Nephron progenitor cell (in vitro differentiated cells): Measurements from ENCODE around the gene CNTNAP5.

Experiments
- DNase-seq: peaks from one replicate; pipeline ENCODE4 v3.0.0; 2021
- H3K27ac Mint-ChIP-seq: 2 replicates; pipeline ENCODE4 v1.8.0; 2021; ENCODE audit warnings: mild to moderate bottlenecking, moderate library complexity, mixed read lengths
- H3K27me3 Mint-ChIP-seq: 2 replicates; pipeline ENCODE4 v1.8.0; 2021; ENCODE audit warnings: mild to moderate bottlenecking, low read depth, mixed read lengths; ENCODE audit not compliant: poor library complexity
- H3K36me3 Mint-ChIP-seq: 2 replicates; pipeline ENCODE4 v1.8.0; 2021; ENCODE audit warnings: low read depth, mixed read lengths
- H3K4me1 Mint-ChIP-seq: 2 replicates; pipeline ENCODE4 v1.8.0; 2021; ENCODE audit warnings: mixed read lengths
- H3K4me3 Mint-ChIP-seq: 2 replicates; pipeline ENCODE4 v1.8.0; 2021; ENCODE audit warnings: mild to moderate bottlenecking, moderate library complexity, mixed read lengths
- H3K9me3 Mint-ChIP-seq: 2 replicates; pipeline ENCODE4 v1.8.0; 2021; ENCODE audit warnings: mild to moderate bottlenecking, moderate library complexity, mixed read lengths
- TF ChIP-seq, protein P1 (sequence below): fragments of 200-600 bp; sonication (generic); IDR thresholded peaks from 2 replicates; pipeline ENCODE4 v1.5.0; 2021; ENCODE audit warnings: antibody characterized with exemption

CNTNAP5 gene

DNA sequence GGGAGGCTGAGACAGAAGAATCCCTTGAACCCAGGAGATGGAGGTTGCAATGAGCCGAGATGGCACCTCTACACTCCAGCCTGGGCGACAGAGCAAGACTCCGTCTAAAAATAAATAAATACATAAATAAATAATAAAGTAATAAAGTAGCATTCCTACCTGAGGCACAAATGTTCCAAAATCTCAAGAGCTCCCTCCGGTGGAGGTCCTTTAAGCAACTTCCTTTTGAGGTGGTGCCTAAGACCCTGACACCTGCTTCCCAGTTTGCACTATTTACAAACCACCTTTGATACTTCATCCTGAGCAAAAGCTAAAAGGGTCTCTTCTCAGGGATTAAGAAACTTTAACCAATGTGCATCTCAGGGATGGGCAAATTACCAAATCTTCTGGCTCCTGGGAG is 505.1 kb downstream of the CNTNAP5 start:
- H3K9me3 Mint-ChIP-seq = no peaks in the 10 kb centered on the region
- no peak overlapping the region for H3K27ac Mint-ChIP-seq
- H3K4me3 Mint-ChIP-seq = no peak overlapping the region
- H3K27me3 Mint-ChIP-seq = no peaks in the 10 kb centered on the region
- no peak for DNase-seq
- H3K4me1 Mint-ChIP-seq = peaks cover 5% of the 10 kb centered on the region
- H3K36me3 Mint-ChIP-seq = no peaks in the 10 kb centered on the region
- TF ChIP-seq, protein P1, sequence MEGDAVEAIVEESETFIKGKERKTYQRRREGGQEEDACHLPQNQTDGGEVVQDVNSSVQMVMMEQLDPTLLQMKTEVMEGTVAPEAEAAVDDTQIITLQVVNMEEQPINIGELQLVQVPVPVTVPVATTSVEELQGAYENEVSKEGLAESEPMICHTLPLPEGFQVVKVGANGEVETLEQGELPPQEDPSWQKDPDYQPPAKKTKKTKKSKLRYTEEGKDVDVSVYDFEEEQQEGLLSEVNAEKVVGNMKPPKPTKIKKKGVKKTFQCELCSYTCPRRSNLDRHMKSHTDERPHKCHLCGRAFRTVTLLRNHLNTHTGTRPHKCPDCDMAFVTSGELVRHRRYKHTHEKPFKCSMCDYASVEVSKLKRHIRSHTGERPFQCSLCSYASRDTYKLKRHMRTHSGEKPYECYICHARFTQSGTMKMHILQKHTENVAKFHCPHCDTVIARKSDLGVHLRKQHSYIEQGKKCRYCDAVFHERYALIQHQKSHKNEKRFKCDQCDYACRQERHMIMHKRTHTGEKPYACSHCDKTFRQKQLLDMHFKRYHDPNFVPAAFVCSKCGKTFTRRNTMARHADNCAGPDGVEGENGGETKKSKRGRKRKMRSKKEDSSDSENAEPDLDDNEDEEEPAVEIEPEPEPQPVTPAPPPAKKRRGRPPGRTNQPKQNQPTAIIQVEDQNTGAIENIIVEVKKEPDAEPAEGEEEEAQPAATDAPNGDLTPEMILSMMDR = no peak

DNA sequence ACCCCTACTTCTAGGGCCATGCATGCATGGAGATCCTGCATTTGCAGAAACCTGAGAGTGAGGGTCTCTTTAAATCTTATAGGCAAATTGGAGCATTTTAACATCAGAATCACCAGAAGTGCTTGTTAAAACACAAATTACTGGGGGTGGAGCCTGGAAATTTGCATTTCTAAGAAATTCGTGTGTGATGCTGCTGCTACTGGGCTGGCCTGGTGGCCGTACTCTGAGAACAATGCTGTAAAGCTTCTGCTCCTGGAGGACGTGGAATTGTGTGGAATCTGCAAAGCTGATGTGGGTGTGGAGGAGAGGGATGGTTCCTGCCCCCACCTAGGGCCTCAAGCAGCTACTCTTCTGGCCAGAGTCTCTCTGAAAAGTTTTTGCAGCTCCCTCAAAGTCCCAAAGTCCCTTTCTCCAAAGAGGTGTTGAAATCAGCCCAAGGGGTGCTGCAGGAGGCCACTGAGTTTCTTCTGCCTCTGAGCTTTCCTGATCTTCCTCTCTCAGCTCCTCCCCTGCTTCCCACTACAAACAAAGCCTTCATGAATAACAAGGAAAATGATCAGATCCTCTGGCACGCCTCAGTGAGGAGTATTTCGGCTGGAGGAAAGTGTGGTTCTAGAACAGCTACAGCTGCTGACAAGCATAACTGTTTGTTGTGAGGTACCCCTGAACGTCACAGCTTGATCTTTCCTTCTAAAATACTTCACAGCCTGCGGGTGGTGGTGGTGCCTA is 508.3 kb downstream of the CNTNAP5 start:
- H3K4me1 Mint-ChIP-seq = peaks cover 16% of the 10 kb centered on the region
- TF ChIP-seq, protein P1 = no peak
- no peaks in the 10 kb centered on the region for H3K9me3 Mint-ChIP-seq
- no peak overlapping the region for H3K4me3 Mint-ChIP-seq
- no peak for DNase-seq
- H3K27ac Mint-ChIP-seq = no peak overlapping the region
- no peaks in the 10 kb centered on the region for H3K36me3 Mint-ChIP-seq
- no peaks in the 10 kb centered on the region for H3K27me3 Mint-ChIP-seq

DNA sequence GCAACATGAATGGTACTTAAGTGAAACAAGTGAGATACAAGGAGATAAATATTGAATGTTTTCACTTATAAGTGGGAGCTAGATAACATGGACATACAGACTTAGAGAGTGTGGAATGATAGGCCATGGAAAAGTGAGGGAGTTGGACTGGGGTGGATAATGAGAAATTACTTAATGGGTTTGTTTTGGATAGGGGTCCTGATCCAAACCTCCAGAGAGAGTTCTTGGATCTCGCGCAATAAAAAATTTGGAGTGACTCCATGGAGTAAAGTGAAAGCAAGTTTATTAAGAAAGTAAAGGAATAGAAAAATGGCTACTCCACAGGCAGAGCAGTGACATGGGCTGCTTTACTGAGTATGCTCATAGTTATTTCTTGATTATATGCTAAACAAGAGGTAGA is 508.9 kb downstream of the CNTNAP5 start:
- no peak overlapping the region for H3K4me3 Mint-ChIP-seq
- no peaks in the 10 kb centered on the region for H3K9me3 Mint-ChIP-seq
- TF ChIP-seq, protein P1 = no peak
- no peak overlapping the region for H3K27ac Mint-ChIP-seq
- H3K4me1 Mint-ChIP-seq = peaks cover 16% of the 10 kb centered on the region
- no peaks in the 10 kb centered on the region for H3K36me3 Mint-ChIP-seq
- H3K27me3 Mint-ChIP-seq = no peaks in the 10 kb centered on the region
- no peak for DNase-seq

DNA sequence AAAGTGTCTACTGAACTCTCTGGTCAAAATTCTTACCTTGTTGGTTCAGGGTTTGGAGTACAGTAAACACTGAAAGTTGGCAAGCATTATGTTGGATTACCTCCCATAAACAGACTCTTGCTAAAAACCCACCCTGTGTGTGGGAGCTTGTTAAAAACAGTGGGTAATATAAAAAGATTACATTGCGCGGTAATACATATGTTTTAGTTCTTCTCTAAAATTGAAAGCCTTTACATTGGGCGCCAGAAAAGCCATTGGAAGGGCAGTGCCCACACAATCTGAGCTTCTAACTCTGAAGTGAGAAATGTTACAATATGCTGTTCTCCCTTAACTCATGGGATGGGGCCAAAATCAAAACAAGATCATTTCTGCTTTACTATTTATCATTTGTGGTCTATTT is 510.7 kb downstream of the CNTNAP5 start:
- Mint-ChIP-seq H3K27ac (no peak overlapping the region), H3K9me3 (no peaks in the 10 kb centered on the region), H3K4me3 (no peak overlapping the region), H3K4me1 (peaks cover 16% of the 10 kb centered on the region), H3K36me3 (no peaks in the 10 kb centered on the region), H3K27me3 (no peaks in the 10 kb centered on the region)
- no peak for DNase-seq
- TF ChIP-seq, protein P1 = no peak

DNA sequence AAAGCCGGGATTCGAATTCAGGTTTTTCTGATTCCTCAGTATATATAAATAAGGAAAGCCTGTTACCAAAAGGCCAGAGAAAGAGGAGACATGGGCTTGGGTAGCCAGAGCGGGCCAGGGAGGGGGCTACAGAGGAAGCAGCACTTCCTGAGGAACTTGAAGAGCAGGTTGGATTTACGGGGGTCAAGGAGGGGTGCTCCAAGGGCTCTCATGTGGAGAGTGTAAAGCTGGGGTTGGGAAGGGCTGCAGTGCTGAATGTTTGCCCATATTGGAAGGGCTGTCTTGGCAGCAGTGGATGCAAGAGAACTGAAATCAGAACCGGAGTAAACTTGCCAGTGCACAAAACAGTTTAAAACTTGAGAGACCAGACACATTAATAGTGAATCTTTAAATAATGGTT is 511.5 kb downstream of the CNTNAP5 start:
- H3K27me3 Mint-ChIP-seq = peaks cover 3% of the 10 kb centered on the region
- H3K27ac Mint-ChIP-seq = no peak overlapping the region
- TF ChIP-seq, protein P1 = no peak
- no peak overlapping the region for H3K4me3 Mint-ChIP-seq
- peak; percentile 10 for DNase-seq
- H3K4me1 Mint-ChIP-seq = peaks cover 16% of the 10 kb centered on the region
- no peaks in the 10 kb centered on the region for H3K36me3 Mint-ChIP-seq
- no peaks in the 10 kb centered on the region for H3K9me3 Mint-ChIP-seq

DNA sequence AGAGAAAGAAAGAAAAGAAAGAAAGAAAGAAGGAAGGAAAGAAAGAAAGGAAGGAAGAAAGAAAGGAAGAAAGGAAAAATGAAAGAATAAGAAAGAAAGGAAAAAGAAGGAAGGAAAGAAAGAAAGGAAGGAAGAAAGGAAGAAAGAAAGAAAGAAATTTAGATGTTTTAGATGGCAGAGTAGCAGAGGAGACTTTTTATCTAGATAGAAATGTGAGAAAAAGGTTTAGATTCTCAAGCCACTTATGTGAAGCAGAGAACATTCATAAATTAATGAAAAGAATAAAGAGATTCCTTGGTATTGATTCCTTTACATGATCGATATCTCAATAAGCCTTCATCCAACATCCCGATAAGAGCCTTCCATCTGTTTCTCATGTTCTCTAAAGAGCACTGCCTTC is 513.5 kb downstream of the CNTNAP5 start:
- H3K9me3 Mint-ChIP-seq = no peaks in the 10 kb centered on the region
- no peak for DNase-seq
- peaks cover 20% of the 10 kb centered on the region for H3K4me1 Mint-ChIP-seq
- TF ChIP-seq, protein P1 = no peak
- H3K27ac Mint-ChIP-seq = no peak overlapping the region
- peaks cover 3% of the 10 kb centered on the region for H3K27me3 Mint-ChIP-seq
- H3K36me3 Mint-ChIP-seq = no peaks in the 10 kb centered on the region
- H3K4me3 Mint-ChIP-seq = no peak overlapping the region
